ENCODE results near the gene RFPL2.

RFPL2 gene

GRCh38 chr22:32204856-32205722 is at the start of gene RFPL2:
TSS of gene RFPL2 (minus strand) at chr22:32205073. CDS start at chr22:32202451, 2,622 bp downstream.
- DNase-seq, result peak in 2 of 3 experiments; percentile 69 to 86

GRCh38 chr22:32249231-32249630 is 44.4 kb upstream of the RFPL2 start:
- DNase-seq, result no peak

GRCh38 chr22:32248276-32248675 is 43.4 kb upstream of the RFPL2 start:
- no peak for DNase-seq

DNA sequence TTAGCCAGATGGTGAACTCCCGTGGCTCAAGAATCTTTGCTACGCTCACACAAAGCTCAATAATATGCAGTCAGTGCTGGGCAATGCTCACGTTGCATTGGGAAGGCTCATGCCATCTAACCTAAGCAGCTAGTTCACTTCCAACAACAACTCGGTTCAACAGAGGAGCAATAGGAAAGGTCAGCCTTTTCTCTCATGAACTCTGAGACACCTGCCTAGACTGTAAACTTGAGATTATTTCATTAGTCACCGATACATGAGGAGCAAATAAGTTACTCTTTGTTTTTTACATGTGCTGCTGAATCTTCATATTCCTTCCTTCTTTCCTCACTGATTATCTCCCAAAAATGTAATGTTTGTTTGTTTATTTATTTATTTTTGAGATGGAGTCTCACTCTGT is 41.3 kb upstream of the RFPL2 start:
- DNase-seq, result no peak

- DNase-seq, result peak in 1 of 3 experiments; percentile 1
These were observed 40.2 kb upstream of the RFPL2 start for GRCh38 chr22:32245042-32245441.

- no peak for DNase-seq
These were observed 39.7 kb upstream of the RFPL2 start for GRCh38 chr22:32244547-32244946.

DNA sequence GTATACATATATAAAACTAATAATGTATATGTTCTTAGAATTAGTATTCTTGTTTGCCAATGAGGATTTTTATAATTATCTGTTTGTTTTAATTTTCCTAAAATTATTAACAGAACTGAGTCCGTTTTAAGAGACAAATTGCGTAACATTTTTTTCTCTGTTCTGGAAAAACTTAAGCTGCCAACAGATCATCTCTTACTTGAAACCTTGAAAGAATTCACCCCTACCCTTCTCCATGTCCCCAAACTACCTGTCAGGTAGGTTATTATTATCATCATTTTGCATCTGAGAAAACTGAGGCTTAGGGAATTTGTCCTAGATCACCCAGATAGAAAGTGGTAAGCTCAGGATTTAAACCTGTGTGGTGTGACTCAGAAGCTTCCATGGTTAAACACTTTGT is 35.6 kb upstream of the RFPL2 start:
- DNase-seq, result no peak

DNA sequence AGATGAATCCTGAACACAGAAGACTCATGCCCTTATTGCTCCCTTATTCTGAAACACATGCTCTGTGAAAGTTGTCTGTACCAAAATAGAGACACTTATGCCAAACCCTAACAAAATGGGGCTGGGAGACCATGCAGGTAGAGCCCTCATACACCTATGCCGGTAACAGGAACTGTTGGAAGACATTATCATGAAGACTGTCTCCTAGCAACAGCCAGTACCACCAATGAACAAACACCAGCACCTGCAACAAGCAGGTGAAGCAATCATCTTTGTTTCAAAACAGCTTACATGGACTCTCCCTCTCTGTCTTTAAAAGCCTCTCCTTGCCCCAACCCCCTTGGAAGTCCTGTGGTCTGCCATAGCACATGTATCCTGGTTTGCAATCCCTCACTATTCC is 33.0 kb upstream of the RFPL2 start:
- peak; percentile 17 to 64 (median 17) for DNase-seq

DNA sequence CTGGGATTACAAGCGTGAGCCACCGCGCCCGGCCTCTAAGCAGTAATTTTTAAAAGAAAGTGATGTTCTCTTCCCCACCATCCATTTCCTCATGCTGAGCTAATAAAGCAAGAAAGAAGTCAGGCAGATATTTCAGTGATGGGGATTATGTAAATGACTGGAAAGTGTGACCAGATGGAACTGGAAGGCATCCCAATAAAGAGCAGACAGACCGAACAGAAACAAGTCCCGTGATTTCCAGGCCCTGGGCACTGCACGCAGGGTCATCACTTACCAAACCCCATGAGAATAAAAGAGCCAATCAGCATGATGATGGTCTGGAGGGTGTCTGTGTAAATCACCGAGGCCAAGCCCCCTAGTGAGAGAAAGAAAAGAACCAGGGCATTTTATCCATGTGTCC is 32.1 kb upstream of the RFPL2 start:
- DNase-seq, result peak in 1 of 3 experiments; percentile 11

GRCh38 chr22:32233091-32233490 is 28.2 kb upstream of the RFPL2 start:
- no peak for DNase-seq

DNA sequence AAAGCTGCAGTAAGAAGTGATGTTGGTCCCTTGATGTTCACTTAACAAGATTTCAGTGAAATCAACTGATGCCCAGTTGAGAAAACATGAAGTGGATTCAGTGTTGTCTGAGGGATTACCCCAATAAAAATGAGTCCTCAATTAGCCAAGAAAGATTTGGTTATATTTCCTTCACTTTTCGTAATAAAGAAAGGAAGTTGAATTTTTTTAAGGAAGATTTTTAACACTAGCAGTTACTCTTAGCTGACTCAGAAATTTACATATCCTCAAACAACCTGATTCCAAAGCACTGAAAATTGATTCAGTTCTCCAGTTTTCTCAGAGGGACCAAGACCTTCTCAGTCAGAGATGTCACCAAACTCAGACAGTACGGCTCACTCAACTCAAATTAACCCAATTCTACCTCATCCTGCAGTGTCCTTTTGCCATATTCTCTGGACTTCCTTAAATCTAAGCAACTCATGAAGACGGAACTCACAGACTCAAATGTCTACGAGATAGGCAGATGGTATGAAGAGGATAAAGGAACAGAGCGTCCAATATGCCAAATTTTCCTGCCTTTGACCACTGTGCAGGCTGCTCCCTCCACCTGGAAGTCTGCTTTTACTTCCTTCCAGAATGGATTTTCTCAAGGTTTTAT is 27.4 kb upstream of the RFPL2 start:
- no peak for DNase-seq

- DNase-seq, result peak in 2 of 3 experiments; percentile 4 to 25
These were observed 21.6 kb upstream of the RFPL2 start for GRCh38 chr22:32226326-32227104.

DNA sequence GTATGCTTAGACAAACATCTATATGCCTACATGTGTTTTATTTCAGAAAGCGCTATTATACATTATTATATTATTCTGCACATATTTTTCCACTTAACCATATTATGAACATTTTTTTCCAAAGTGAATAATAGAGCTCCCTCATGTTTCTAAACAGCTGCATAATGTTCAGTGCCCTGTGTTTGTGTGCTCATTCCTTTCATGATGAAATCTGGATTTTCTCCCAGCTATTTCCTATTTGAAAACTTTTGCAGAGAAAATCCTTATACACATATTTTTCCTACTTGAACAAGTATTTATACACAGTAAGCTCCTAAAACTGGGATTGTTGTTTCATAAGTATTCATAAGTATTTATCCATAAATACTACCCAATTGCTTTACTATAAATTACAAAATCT is 18.1 kb upstream of the RFPL2 start:
- DNase-seq, result no peak

GRCh38 chr22:32219026-32219425 is 14.2 kb upstream of the RFPL2 start:
- no peak for DNase-seq

GRCh38 chr22:32218470-32218869 is 13.6 kb upstream of the RFPL2 start:
- no peak for DNase-seq

DNA sequence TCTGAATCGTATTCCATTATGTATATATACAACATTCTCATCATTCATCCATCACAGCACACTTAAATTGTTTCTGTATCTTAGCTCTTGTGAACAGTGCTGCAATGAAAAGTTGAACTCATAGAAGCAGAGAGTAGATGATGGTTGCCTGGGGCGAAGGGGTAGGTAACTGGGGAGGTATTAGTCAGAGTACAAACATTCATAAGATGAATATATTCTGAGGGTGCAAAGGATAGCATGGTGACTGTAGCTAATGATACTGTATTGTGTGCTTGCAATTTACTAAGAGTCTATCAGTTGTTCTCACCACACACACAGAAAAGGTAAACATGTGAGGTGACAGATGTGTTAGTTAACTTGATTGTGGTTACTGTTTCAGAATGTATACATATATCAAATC is 12.6 kb upstream of the RFPL2 start:
- no peak for DNase-seq

DNA sequence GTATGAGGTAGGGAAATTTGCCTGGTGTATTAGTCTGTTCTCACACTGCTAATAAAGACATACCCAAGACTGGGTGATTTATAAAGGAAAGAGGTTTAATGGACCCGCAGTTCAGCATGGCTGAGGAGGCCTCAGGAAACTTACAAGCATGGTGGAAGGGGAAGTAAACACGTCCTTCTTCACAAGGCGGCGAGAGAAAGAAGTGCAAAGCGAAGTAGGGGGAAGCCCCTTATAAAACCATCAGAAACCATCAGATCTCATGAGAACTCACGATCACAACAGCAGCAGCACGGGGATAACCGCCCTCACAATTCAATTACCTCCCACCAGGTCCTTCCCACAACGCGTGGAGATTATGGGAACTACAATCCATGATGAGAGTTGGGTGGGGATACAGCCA is 12.0 kb upstream of the RFPL2 start:
- no peak for DNase-seq

DNA sequence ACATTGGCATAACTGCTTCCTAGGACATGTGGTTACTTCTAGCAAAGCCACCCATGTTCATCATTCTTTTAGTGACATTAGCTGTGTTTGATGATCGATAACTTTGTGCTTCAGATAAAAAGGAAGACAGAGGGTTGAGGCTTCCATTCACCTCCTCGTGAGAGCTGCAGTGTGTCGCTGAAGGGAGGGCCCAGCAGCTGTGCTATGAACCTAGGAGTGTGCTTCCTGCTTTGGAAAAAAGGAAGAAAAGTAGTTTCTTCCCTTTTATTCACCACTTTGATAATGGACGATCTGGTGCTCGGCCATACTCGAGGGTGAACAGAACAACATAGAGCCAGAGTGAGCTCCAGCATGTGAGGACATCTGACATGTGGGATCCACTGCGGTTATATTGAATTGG is 6.1 kb upstream of the RFPL2 start:
- no peak for DNase-seq

- DNase-seq, result no peak
These were observed 3.8 kb upstream of the RFPL2 start for GRCh38 chr22:32208681-32209080.

GRCh38 chr22:32207971-32208480 is 3.2 kb upstream of the RFPL2 start:
- DNase-seq, result no peak

- DNase-seq, result peak in 1 of 3 experiments; percentile 1
These were observed 2.2 kb upstream of the RFPL2 start for GRCh38 chr22:32206774-32207758.

Data from NCI-H1417 (cell line).